NT2/D1 (cell line): Measurements from ENCODE around the gene EPS15.

Experiments used
- DNase-seq: peaks from one replicate; pipeline ENCODE4 v3.0.0-alpha.2; 2011; ENCODE audit warnings: low read depth, low spot score
- H3K27me3 ChIP-seq: 2 replicates; pipeline ENCODE4 v1.6.0; 2011; ENCODE audit warnings: mild to moderate bottlenecking; ENCODE audit not compliant: insufficient read length, insufficient read depth
- H3K36me3 ChIP-seq: 2 replicates; pipeline ENCODE4 v1.6.1; 2011; ENCODE audit warnings: mild to moderate bottlenecking, low read length, mixed read lengths; ENCODE audit not compliant: insufficient read depth, insufficient read length
- H3K4me1 ChIP-seq: 2 replicates; pipeline ENCODE4 v1.5.1; 2011; ENCODE audit not compliant: insufficient read depth, insufficient read length
- H3K4me3 ChIP-seq: 2 replicates; pipeline ENCODE4 v1.5.1; 2011; ENCODE audit warnings: low read depth; ENCODE audit not compliant: insufficient read length
- H3K9ac ChIP-seq: 2 replicates; pipeline ENCODE4 v1.6.0; 2011; ENCODE audit warnings: low read depth; ENCODE audit not compliant: insufficient read length
- H3K9me3 ChIP-seq: 2 replicates; pipeline ENCODE4 v1.5.1; 2011; ENCODE audit warnings: mild to moderate bottlenecking, low read length; ENCODE audit not compliant: insufficient read depth
- SUZ12 ChIP-seq: IDR thresholded peaks from 2 replicates; pipeline ENCODE4 v1.6.1; 2011; ENCODE audit not compliant: insufficient read length, insufficient read depth; ENCODE audit errors: extremely low read depth
- YY1 ChIP-seq: IDR thresholded peaks from 2 replicates; pipeline ENCODE4 v1.6.1; 2011; ENCODE audit not compliant: insufficient read length, insufficient read depth
- ZNF274 ChIP-seq: IDR thresholded peaks from 2 replicates; pipeline ENCODE4 v1.6.1; 2011; ENCODE audit warnings: mild to moderate bottlenecking, low read depth, low read length

Gene EPS15

GRCh38 chr1:51552929-51553807 lies 34.1 kb upstream of the EPS15 start:
- H3K27me3 ChIP-seq = no peaks in the 10 kb centered on the region
- DNase-seq = no peak
- H3K9me3 ChIP-seq = no peaks in the 10 kb centered on the region
- H3K4me3 ChIP-seq = no peak overlapping the region
- no peaks in the 10 kb centered on the region for H3K36me3 ChIP-seq
- no peaks in the 10 kb centered on the region for H3K4me1 ChIP-seq
- no peak overlapping the region for H3K9ac ChIP-seq
- TF ChIP-seq ZNF274 (no peak), YY1 (no peak), SUZ12 (no peak)

- Histone ChIP-seq H3K4me1 (no peaks in the 10 kb centered on the region), H3K4me3 (no peak overlapping the region), H3K36me3 (no peaks in the 10 kb centered on the region), H3K9me3 (no peaks in the 10 kb centered on the region), H3K27me3 (no peaks in the 10 kb centered on the region), H3K9ac (no peak overlapping the region)
- no peak for TF ChIP-seq YY1
- TF ChIP-seq ZNF274 = no peak
- no peak for TF ChIP-seq SUZ12
- DNase-seq = no peak
Measured at GRCh38 chr1:51551848-51552296, 32.8 kb upstream of the EPS15 start.

- Histone ChIP-seq H3K9me3 (no peaks in the 10 kb centered on the region), H3K4me1 (no peaks in the 10 kb centered on the region), H3K36me3 (no peaks in the 10 kb centered on the region), H3K9ac (no peak overlapping the region), H3K27me3 (no peaks in the 10 kb centered on the region), H3K4me3 (no peak overlapping the region)
- no peak for DNase-seq
- TF ChIP-seq YY1 = no peak
- no peak for TF ChIP-seq SUZ12
Measured at GRCh38 chr1:51551081-51551480, 32.0 kb upstream of the EPS15 start.

- no peaks in the 10 kb centered on the region for H3K9me3 ChIP-seq
- H3K9ac ChIP-seq = no peak overlapping the region
Measured at GRCh38 chr1:51549901-51550300, 30.8 kb upstream of the EPS15 start.

GRCh38 chr1:51549016-51549619 lies 30.1 kb upstream of the EPS15 start:
- Histone ChIP-seq H3K4me1 (no peaks in the 10 kb centered on the region), H3K36me3 (no peaks in the 10 kb centered on the region), H3K4me3 (no peak overlapping the region), H3K9ac (no peak overlapping the region), H3K9me3 (no peaks in the 10 kb centered on the region), H3K27me3 (no peaks in the 10 kb centered on the region)
- no peak for TF ChIP-seq ZNF274
- TF ChIP-seq SUZ12 = no peak
- no peak for TF ChIP-seq YY1
- DNase-seq = no peak

More at GRCh38 chr1:51549901-51550300, 30.8 kb upstream of the EPS15 start:
- Histone ChIP-seq H3K36me3 (no peaks in the 10 kb centered on the region), H3K4me3 (no peak overlapping the region), H3K27me3 (no peaks in the 10 kb centered on the region), H3K4me1 (no peaks in the 10 kb centered on the region)
- TF ChIP-seq ZNF274 (no peak), SUZ12 (no peak), YY1 (no peak)
- DNase-seq = no peak

- Histone ChIP-seq H3K36me3 (no peaks in the 10 kb centered on the region), H3K4me1 (no peaks in the 10 kb centered on the region)
Measured at GRCh38 chr1:51543858-51544257, 24.8 kb upstream of the EPS15 start.

GRCh38 chr1:51542158-51542953 lies 23.3 kb upstream of the EPS15 start:
- Histone ChIP-seq H3K9me3 (peaks cover 5% of the 10 kb centered on the region), H3K36me3 (no peaks in the 10 kb centered on the region), H3K9ac (no peak overlapping the region), H3K27me3 (no peaks in the 10 kb centered on the region), H3K4me1 (no peaks in the 10 kb centered on the region), H3K4me3 (no peak overlapping the region)
- DNase-seq = no peak
- TF ChIP-seq YY1 (no peak), ZNF274 (no peak), SUZ12 (no peak)

More at GRCh38 chr1:51543858-51544257, 24.8 kb upstream of the EPS15 start:
- Histone ChIP-seq H3K27me3 (no peaks in the 10 kb centered on the region), H3K9me3 (no peaks in the 10 kb centered on the region), H3K9ac (no peak overlapping the region), H3K4me3 (no peak overlapping the region)
- DNase-seq = no peak
- TF ChIP-seq YY1 (no peak), ZNF274 (no peak), SUZ12 (no peak)
